Stimulated activated naive CD4-positive, alpha-beta T cell (primary cell): ENCODE data around the gene LPCAT3.
A peak's percentile ranks its signal among the peaks of the same experiment; 100 is the strongest.
"Not testable (repeated sequence)": the region's sequence is repeated elsewhere in the genome, so short reads cannot be mapped to it uniquely, and the experiment has no call there.

Source experiments
- DNase-seq, 6 experiments: peaks; one replicate each; lab custom pipeline; 2025; lab: John Stamatoyannopoulos, UW

Gene LPCAT3

GRCh38 chr12:7018350-7019042 lies at the start of gene LPCAT3:
TSS of gene LPCAT3 (minus strand) at chr12:7018476. CDS start at chr12:7018424, 52 bp downstream.
- DNase-seq, result peak; percentile 95 to 99 (median 98)

- DNase-seq, result no peak
Measured at GRCh38 chr12:7067096-7067495, 48.8 kb upstream of the LPCAT3 start.

- no peak for DNase-seq
Measured at GRCh38 chr12:7066596-7066995, 48.3 kb upstream of the LPCAT3 start.

- DNase-seq, result no peak
Measured at GRCh38 chr12:7065073-7065623, 46.9 kb upstream of the LPCAT3 start.

GRCh38 chr12:7064516-7064915 lies 46.2 kb upstream of the LPCAT3 start:
- no peak for DNase-seq

GRCh38 chr12:7061596-7061995 lies 43.3 kb upstream of the LPCAT3 start:
- DNase-seq, result no peak

- no peak for DNase-seq
Measured at GRCh38 chr12:7061138-7061537, 42.9 kb upstream of the LPCAT3 start.

GRCh38 chr12:7060353-7060954 lies 42.2 kb upstream of the LPCAT3 start, which contains the start of gene C1S:
TSS of gene C1S (plus strand) at chr12:7060718. CDS start at chr12:7061913, 1,195 bp downstream.
- DNase-seq, result no peak

- no peak for DNase-seq
Measured at GRCh38 chr12:7059780-7060179, 41.5 kb upstream of the LPCAT3 start.

- DNase-seq, result no peak
Measured at GRCh38 chr12:7058850-7059395, 40.6 kb upstream of the LPCAT3 start.

- no peak for DNase-seq
Measured at GRCh38 chr12:7058163-7058845, 40.0 kb upstream of the LPCAT3 start.

GRCh38 chr12:7055736-7056135 lies 37.5 kb upstream of the LPCAT3 start:
- not testable (repeated sequence) for DNase-seq

- no peak for DNase-seq
Measured at GRCh38 chr12:7054925-7055324, 36.6 kb upstream of the LPCAT3 start.

- not testable (repeated sequence) for DNase-seq
Measured at GRCh38 chr12:7049973-7050372, 31.7 kb upstream of the LPCAT3 start.

GRCh38 chr12:7049445-7049951 lies 31.2 kb upstream of the LPCAT3 start:
- DNase-seq, result not testable (repeated sequence)

- DNase-seq, result no peak
Measured at GRCh38 chr12:7047306-7047705, 29.0 kb upstream of the LPCAT3 start.

- no peak for DNase-seq
Measured at GRCh38 chr12:7046383-7047105, 28.3 kb upstream of the LPCAT3 start.

- DNase-seq, result no peak
Measured at GRCh38 chr12:7045913-7046312, 27.6 kb upstream of the LPCAT3 start.

GRCh38 chr12:7042842-7043241 lies 24.6 kb upstream of the LPCAT3 start:
- DNase-seq, result peak in 2 of 6 experiments; percentile 2 to 11

GRCh38 chr12:7039403-7039802 lies 21.1 kb upstream of the LPCAT3 start:
- DNase-seq, result no peak

- no peak for DNase-seq
Measured at GRCh38 chr12:7038591-7038990, 20.3 kb upstream of the LPCAT3 start.
